ENCODE measurements around the gene GALNT6.

GALNT6 gene

GRCh38 chr12:51334764-51335163 is 56.4 kb downstream of the GALNT6 start:
- Histone ChIP-seq H3K4me1 (ENCODE audit: control insufficient read depth, insufficient read depth, low read length) (no peaks in the 10 kb centered on the region), H3K4me3 (ENCODE audit: low read length) (no peak overlapping the region), H3K27me3 (ENCODE audit: control insufficient read depth, insufficient read depth, low read length) (no peaks in the 10 kb centered on the region), H3K27ac (ENCODE audit: low read depth, low read length) (no peak overlapping the region), H3K36me3 (ENCODE audit: control insufficient read depth, insufficient read depth, low read length) (no peaks in the 10 kb centered on the region), H3K9ac (ENCODE audit: low read length) (no peak overlapping the region)

- H3K27ac ChIP-seq (ENCODE audit: low read depth, low read length) = no peak overlapping the region
These were observed 57.7 kb downstream of the GALNT6 start for GRCh38 chr12:51333536-51333935.

GRCh38 chr12:51330186-51330585 is 61.0 kb downstream of the GALNT6 start:
- no peak overlapping the region for H3K27ac ChIP-seq (ENCODE audit: low read depth, low read length)
- no peaks in the 10 kb centered on the region for H3K4me1 ChIP-seq (ENCODE audit: control insufficient read depth, insufficient read depth, low read length)
- no peak overlapping the region for H3K9ac ChIP-seq (ENCODE audit: low read length)
- no peak overlapping the region for H3K4me3 ChIP-seq (ENCODE audit: low read length)
- H3K27me3 ChIP-seq (ENCODE audit: control insufficient read depth, insufficient read depth, low read length) = no peaks in the 10 kb centered on the region
- no peaks in the 10 kb centered on the region for H3K36me3 ChIP-seq (ENCODE audit: control insufficient read depth, insufficient read depth, low read length)

More at GRCh38 chr12:51333536-51333935, 57.7 kb downstream of the GALNT6 start:
- no peaks in the 10 kb centered on the region for H3K4me1 ChIP-seq (ENCODE audit: control insufficient read depth, insufficient read depth, low read length)
- no peaks in the 10 kb centered on the region for H3K27me3 ChIP-seq (ENCODE audit: control insufficient read depth, insufficient read depth, low read length)
- no peak overlapping the region for H3K4me3 ChIP-seq (ENCODE audit: low read length)
- no peaks in the 10 kb centered on the region for H3K36me3 ChIP-seq (ENCODE audit: control insufficient read depth, insufficient read depth, low read length)
- no peak overlapping the region for H3K9ac ChIP-seq (ENCODE audit: low read length)

- no peaks in the 10 kb centered on the region for H3K27me3 ChIP-seq (ENCODE audit: control insufficient read depth, insufficient read depth, low read length)
- no peak overlapping the region for H3K27ac ChIP-seq (ENCODE audit: low read depth, low read length)
- H3K4me1 ChIP-seq (ENCODE audit: control insufficient read depth, insufficient read depth, low read length) = no peaks in the 10 kb centered on the region
- no peak overlapping the region for H3K9ac ChIP-seq (ENCODE audit: low read length)
- H3K36me3 ChIP-seq (ENCODE audit: control insufficient read depth, insufficient read depth, low read length) = no peaks in the 10 kb centered on the region
- H3K4me3 ChIP-seq (ENCODE audit: low read length) = no peak overlapping the region
These were observed 61.5 kb downstream of the GALNT6 start for GRCh38 chr12:51329742-51330141.

- Histone ChIP-seq H3K4me1 (ENCODE audit: control insufficient read depth, insufficient read depth, low read length) (no peaks in the 10 kb centered on the region), H3K4me3 (ENCODE audit: low read length) (no peak overlapping the region), H3K9ac (ENCODE audit: low read length) (no peak overlapping the region), H3K27me3 (ENCODE audit: control insufficient read depth, insufficient read depth, low read length) (no peaks in the 10 kb centered on the region), H3K36me3 (ENCODE audit: control insufficient read depth, insufficient read depth, low read length) (no peaks in the 10 kb centered on the region), H3K27ac (ENCODE audit: low read depth, low read length) (no peak overlapping the region)
These were observed 62.6 kb downstream of the GALNT6 start for GRCh38 chr12:51328587-51328986.

- Histone ChIP-seq H3K36me3 (ENCODE audit: control insufficient read depth, insufficient read depth, low read length) (no peaks in the 10 kb centered on the region), H3K4me1 (ENCODE audit: control insufficient read depth, insufficient read depth, low read length) (no peaks in the 10 kb centered on the region), H3K4me3 (ENCODE audit: low read length) (no peak overlapping the region), H3K27me3 (ENCODE audit: control insufficient read depth, insufficient read depth, low read length) (no peaks in the 10 kb centered on the region), H3K9ac (ENCODE audit: low read length) (no peak overlapping the region), H3K27ac (ENCODE audit: low read depth, low read length) (no peak overlapping the region)
These were observed 64.3 kb downstream of the GALNT6 start for GRCh38 chr12:51326698-51327439.

- Histone ChIP-seq H3K4me3 (ENCODE audit: low read length) (no peak overlapping the region), H3K36me3 (ENCODE audit: control insufficient read depth, insufficient read depth, low read length) (no peaks in the 10 kb centered on the region), H3K9ac (ENCODE audit: low read length) (no peak overlapping the region), H3K27me3 (ENCODE audit: control insufficient read depth, insufficient read depth, low read length) (no peaks in the 10 kb centered on the region), H3K27ac (ENCODE audit: low read depth, low read length) (no peak overlapping the region), H3K4me1 (ENCODE audit: control insufficient read depth, insufficient read depth, low read length) (no peaks in the 10 kb centered on the region)
These were observed 66.3 kb downstream of the GALNT6 start for GRCh38 chr12:51324953-51325352.

- Histone ChIP-seq H3K4me3 (ENCODE audit: low read length) (peak within 1 kb of the TSS; percentile 45), H3K36me3 (ENCODE audit: control insufficient read depth, insufficient read depth, low read length) (no peaks in the 10 kb centered on the region), H3K4me1 (ENCODE audit: control insufficient read depth, insufficient read depth, low read length) (no peaks in the 10 kb centered on the region), H3K9ac (ENCODE audit: low read length) (no peak within 1 kb of the TSS), H3K27me3 (ENCODE audit: control insufficient read depth, insufficient read depth, low read length) (no peaks in the 10 kb centered on the region), H3K27ac (ENCODE audit: low read depth, low read length) (no peak within 1 kb of the TSS)
These were observed 67.0 kb downstream of the GALNT6 start, which contains the start of gene BIN2 for GRCh38 chr12:51323966-51324895. Gene BIN2 (minus strand): TSS chr12:51324174. CDS start chr12:51324102, 72 bp downstream.

- H3K4me1 ChIP-seq (ENCODE audit: control insufficient read depth, insufficient read depth, low read length) = no peaks in the 10 kb centered on the region
- no peak overlapping the region for H3K9ac ChIP-seq (ENCODE audit: low read length)
- H3K27ac ChIP-seq (ENCODE audit: low read depth, low read length) = no peak overlapping the region
- H3K36me3 ChIP-seq (ENCODE audit: control insufficient read depth, insufficient read depth, low read length) = no peaks in the 10 kb centered on the region
- H3K4me3 ChIP-seq (ENCODE audit: low read length) = peak overlapping the region; percentile 45
- H3K27me3 ChIP-seq (ENCODE audit: control insufficient read depth, insufficient read depth, low read length) = no peaks in the 10 kb centered on the region
These were observed 67.8 kb downstream of the GALNT6 start for GRCh38 chr12:51323317-51323960.

GRCh38 chr12:51322452-51322851 is 68.8 kb downstream of the GALNT6 start:
- H3K36me3 ChIP-seq (ENCODE audit: control insufficient read depth, insufficient read depth, low read length) = no peaks in the 10 kb centered on the region
- H3K27me3 ChIP-seq (ENCODE audit: control insufficient read depth, insufficient read depth, low read length) = no peaks in the 10 kb centered on the region
- no peaks in the 10 kb centered on the region for H3K4me1 ChIP-seq (ENCODE audit: control insufficient read depth, insufficient read depth, low read length)
- peak overlapping the region; percentile 45 for H3K4me3 ChIP-seq (ENCODE audit: low read length)
- H3K27ac ChIP-seq (ENCODE audit: low read depth, low read length) = no peak overlapping the region
- H3K9ac ChIP-seq (ENCODE audit: low read length) = no peak overlapping the region

GRCh38 chr12:51321882-51322281 is 69.3 kb downstream of the GALNT6 start:
- no peaks in the 10 kb centered on the region for H3K27me3 ChIP-seq (ENCODE audit: control insufficient read depth, insufficient read depth, low read length)
- H3K9ac ChIP-seq (ENCODE audit: low read length) = no peak overlapping the region
- no peaks in the 10 kb centered on the region for H3K4me1 ChIP-seq (ENCODE audit: control insufficient read depth, insufficient read depth, low read length)
- H3K4me3 ChIP-seq (ENCODE audit: low read length) = no peak overlapping the region
- H3K27ac ChIP-seq (ENCODE audit: low read depth, low read length) = no peak overlapping the region
- no peaks in the 10 kb centered on the region for H3K36me3 ChIP-seq (ENCODE audit: control insufficient read depth, insufficient read depth, low read length)

GRCh38 chr12:51320695-51321320 is 70.4 kb downstream of the GALNT6 start:
- no peak overlapping the region for H3K27ac ChIP-seq (ENCODE audit: low read depth, low read length)
- H3K4me3 ChIP-seq (ENCODE audit: low read length) = no peak overlapping the region
- no peak overlapping the region for H3K9ac ChIP-seq (ENCODE audit: low read length)
- H3K27me3 ChIP-seq (ENCODE audit: control insufficient read depth, insufficient read depth, low read length) = no peaks in the 10 kb centered on the region
- H3K4me1 ChIP-seq (ENCODE audit: control insufficient read depth, insufficient read depth, low read length) = no peaks in the 10 kb centered on the region
- no peaks in the 10 kb centered on the region for H3K36me3 ChIP-seq (ENCODE audit: control insufficient read depth, insufficient read depth, low read length)
